NOMO-1 treated with dmso at 0.1 percent for 144 hours (cell line): ENCODE results near the gene TUBB2A.
"Not testable (repeated sequence)": the region's sequence is repeated elsewhere in the genome, so short reads cannot be mapped to it uniquely, and the experiment has no call there.

Source experiments
- DNase-seq: peaks from one replicate; lab custom pipeline; 2025; ENCODE audit not compliant: unreplicated experiment; lab: John Stamatoyannopoulos, UW

The TUBB2A gene

GRCh38 chr6:3156184-3157130, 887 bp downstream of the TUBB2A start:
- DNase-seq, result not testable (repeated sequence)

- not testable (repeated sequence) for DNase-seq
Measured at GRCh38 chr6:3155416-3155815, 1.9 kb downstream of the TUBB2A start.

- no peak for DNase-seq
Measured at GRCh38 chr6:3152689-3153088, 4.7 kb downstream of the TUBB2A start.

- DNase-seq, result no peak
Measured at GRCh38 chr6:3151691-3152090, 5.7 kb downstream of the TUBB2A start.

GRCh38 chr6:3147914-3148757, 9.2 kb downstream of the TUBB2A start:
- DNase-seq, result no peak

- DNase-seq, result no peak
Measured at GRCh38 chr6:3144571-3144970, 12.8 kb downstream of the TUBB2A start.

GRCh38 chr6:3143158-3143557, 14.2 kb downstream of the TUBB2A start:
- no peak for DNase-seq

- no peak for DNase-seq
Measured at GRCh38 chr6:3142536-3142935, 14.8 kb downstream of the TUBB2A start.

- no peak for DNase-seq
Measured at GRCh38 chr6:3140201-3140600, 17.1 kb downstream of the TUBB2A start.

- DNase-seq, result peak; percentile 45
Measured at GRCh38 chr6:3139090-3139903, 18.0 kb downstream of the TUBB2A start.

GRCh38 chr6:3138341-3138740, 19.0 kb downstream of the TUBB2A start:
- DNase-seq, result no peak

GRCh38 chr6:3137873-3138272, 19.5 kb downstream of the TUBB2A start:
- not testable (repeated sequence) for DNase-seq

- DNase-seq, result no peak
Measured at GRCh38 chr6:3137057-3137777, 20.1 kb downstream of the TUBB2A start.

- no peak for DNase-seq
Measured at GRCh38 chr6:3136292-3137011, 20.9 kb downstream of the TUBB2A start.

- DNase-seq, result no peak
Measured at GRCh38 chr6:3135668-3136291, 21.6 kb downstream of the TUBB2A start.

- DNase-seq, result no peak
Measured at GRCh38 chr6:3133515-3133914, 23.8 kb downstream of the TUBB2A start.

- no peak for DNase-seq
Measured at GRCh38 chr6:3131695-3132094, 25.6 kb downstream of the TUBB2A start.

- no peak for DNase-seq
Measured at GRCh38 chr6:3128356-3129108, 28.8 kb downstream of the TUBB2A start.

GRCh38 chr6:3125815-3126214, 31.5 kb downstream of the TUBB2A start:
- no peak for DNase-seq
